HEK293 (cell line): ENCODE results near the gene NAP1L4.
A peak's percentile ranks its signal among the peaks of the same experiment; 100 is the strongest.

Source experiments
- CTCF ChIA-PET: fragments of 350-600 bp; formaldehyde crosslinking; extraction: SDS; loops from one replicate; lab custom pipeline; 2021; ENCODE audit warnings: antibody characterized with exemption; lab: Yijun Ruan, JAX
- POLR2A ChIA-PET: fragments of 300-600 bp; formaldehyde crosslinking; extraction: SDS; loops from one replicate; lab custom pipeline; 2020; ENCODE audit warnings: antibody characterized with exemption, inconsistent platforms; lab: Yijun Ruan, JAX
- H3K27ac ChIP-seq: fragments of 200-500 bp; sonication (Bioruptor generic); 2 replicates; pipeline ENCODE4 v1.5.1; 2014; ENCODE audit warnings: low read depth, low read length, control low read depth, inconsistent platforms; ENCODE audit errors: extremely low read depth
- H3K36me3 ChIP-seq, 2 experiments: fragments of 200-500 bp in 1 of 2; sonication (Bioruptor generic) in 1 of 2; 1 replicate in 1 of 2; 2 replicates in 1 of 2; pipeline ENCODE4 v1.5.1; 2014 to 2017; ENCODE audit warnings: inconsistent platforms in 2 of 2, low read length in 2 of 2; ENCODE audit not compliant: control insufficient read depth in 2 of 2, insufficient read depth in 1 of 2
- H3K4me1 ChIP-seq: fragments of 200-500 bp; sonication (Bioruptor generic); 2 replicates; pipeline ENCODE4 v1.5.1; 2014; ENCODE audit warnings: mild to moderate bottlenecking, low read length, inconsistent platforms; ENCODE audit not compliant: control insufficient read depth, insufficient read depth
- H3K4me3 ChIP-seq: 2 replicates; pipeline ENCODE4 v1.5.1; 2011; ENCODE audit warnings: low read depth, mild to moderate bottlenecking, control low read depth, low read length, moderate library complexity
- H3K9me3 ChIP-seq: fragments of 200-500 bp; sonication (Bioruptor generic); 2 replicates; pipeline ENCODE4 v1.5.1; 2014; ENCODE audit warnings: low read depth, low read length, inconsistent platforms; ENCODE audit not compliant: control insufficient read depth, insufficient read depth
- GLI4 ChIP-seq: fragments of 450-650 bp; formaldehyde crosslinking; IDR thresholded peaks from 2 replicates; pipeline ENCODE4 v1.5.1; 2016; ENCODE audit warnings: missing biosample characterization, missing genetic modification characterization
- GLIS1 ChIP-seq: fragments of 450-650 bp; formaldehyde crosslinking; IDR thresholded peaks from 2 replicates; pipeline ENCODE4 v1.5.1; 2016; ENCODE audit warnings: missing biosample characterization, missing genetic modification characterization
- GLIS2 ChIP-seq: fragments of 450-650 bp; formaldehyde crosslinking; IDR thresholded peaks from 2 replicates; pipeline ENCODE4 v1.5.1; 2016; ENCODE audit warnings: missing biosample characterization, missing genetic modification characterization
- HOXC10 ChIP-seq: sonication (generic); formaldehyde crosslinking; IDR thresholded peaks from 2 replicates; pipeline ENCODE4 v1.8.1; 2023; ENCODE audit warnings: mild to moderate bottlenecking, missing genetic modification reagents
- KLF7 ChIP-seq: fragments of 450-650 bp; formaldehyde crosslinking; IDR thresholded peaks from 2 replicates; pipeline ENCODE4 v1.5.1; 2016; ENCODE audit warnings: missing biosample characterization, missing genetic modification characterization, borderline replicate concordance
- MYNN ChIP-seq: fragments of 450-650 bp; formaldehyde crosslinking; IDR thresholded peaks from 2 replicates; pipeline ENCODE4 v1.5.1; 2016; ENCODE audit warnings: missing biosample characterization, missing genetic modification characterization, borderline replicate concordance
- PRDM1 ChIP-seq: fragments of 450-650 bp; formaldehyde crosslinking; IDR thresholded peaks from 2 replicates; pipeline ENCODE4; 2016; ENCODE audit warnings: missing biosample characterization, missing genetic modification characterization
- SP7 ChIP-seq: fragments of 450-650 bp; formaldehyde crosslinking; IDR thresholded peaks from 2 replicates; pipeline ENCODE4 v1.5.1; 2016; ENCODE audit warnings: missing biosample characterization, missing genetic modification characterization
- ZBTB26 ChIP-seq: fragments of 450-650 bp; formaldehyde crosslinking; optimal IDR thresholded peaks from 2 replicates; pipeline ENCODE3; 2016; ENCODE audit warnings: missing biosample characterization, mild to moderate bottlenecking, missing genetic modification characterization
- ZBTB8A ChIP-seq: fragments of 450-650 bp; formaldehyde crosslinking; IDR thresholded peaks from 2 replicates; pipeline ENCODE4 v1.5.1; 2016; ENCODE audit warnings: missing biosample characterization, missing genetic modification characterization
- ZIC2 ChIP-seq: fragments of 450-650 bp; formaldehyde crosslinking; IDR thresholded peaks from 2 replicates; pipeline ENCODE4 v1.5.1; 2016; ENCODE audit warnings: missing biosample characterization, missing genetic modification characterization
- ZNF2 ChIP-seq: fragments of 450-650 bp; formaldehyde crosslinking; IDR thresholded peaks from 2 replicates; pipeline ENCODE4 v1.5.1; 2016; ENCODE audit warnings: missing biosample characterization, missing genetic modification characterization
- ZNF221 ChIP-seq: fragments of 450-650 bp; formaldehyde crosslinking; IDR thresholded peaks from 2 replicates; pipeline ENCODE4 v1.5.1; 2017; ENCODE audit warnings: missing biosample characterization, missing genetic modification characterization, borderline replicate concordance
- ZNF544 ChIP-seq: fragments of 450-650 bp; formaldehyde crosslinking; IDR thresholded peaks from 2 replicates; pipeline ENCODE4 v1.5.0; 2017; ENCODE audit warnings: missing biosample characterization, missing genetic modification characterization
- ZNF585B ChIP-seq: fragments of 450-650 bp; formaldehyde crosslinking; IDR thresholded peaks from 2 replicates; pipeline ENCODE4 v1.5.1; 2016; ENCODE audit warnings: missing biosample characterization, missing genetic modification characterization
- ZNF600 ChIP-seq: fragments of 450-650 bp; formaldehyde crosslinking; IDR thresholded peaks from 2 replicates; pipeline ENCODE4 v1.5.1; 2016; ENCODE audit warnings: missing biosample characterization, missing genetic modification characterization
- ZNF701 ChIP-seq: fragments of 450-650 bp; formaldehyde crosslinking; IDR thresholded peaks from 2 replicates; pipeline ENCODE4 v1.5.1; 2016; ENCODE audit warnings: missing biosample characterization, missing genetic modification characterization
- ZNF830 ChIP-seq: fragments of 450-650 bp; IDR thresholded peaks from 2 replicates; pipeline ENCODE4 v1.5.0; 2018; ENCODE audit warnings: missing biosample characterization, missing genetic modification characterization, low read depth, mild to moderate bottlenecking, moderate library complexity
- ZSCAN4 ChIP-seq: fragments of 450-650 bp; formaldehyde crosslinking; IDR thresholded peaks from 2 replicates; pipeline ENCODE4 v1.5.1; 2017; ENCODE audit warnings: missing biosample characterization, missing genetic modification characterization
- TF ChIP-seq, protein P1 (sequence below): fragments of 450-650 bp; formaldehyde crosslinking; IDR thresholded peaks from 2 replicates; pipeline ENCODE4 v1.5.1; 2017; ENCODE audit warnings: missing biosample characterization, missing genetic modification characterization
- TF ChIP-seq, protein P2 (sequence below): fragments of 450-650 bp; formaldehyde crosslinking; IDR thresholded peaks from 2 replicates; pipeline ENCODE4 v1.5.1; 2016; ENCODE audit warnings: missing biosample characterization, missing genetic modification characterization
- TF ChIP-seq, protein P3 (sequence below): fragments of 450-650 bp; formaldehyde crosslinking; IDR thresholded peaks from 2 replicates; pipeline ENCODE4 v1.5.1; 2016; ENCODE audit warnings: missing biosample characterization, missing genetic modification characterization

The NAP1L4 gene

GRCh38 chr11:2931771-2932738 lies 60.1 kb downstream of the NAP1L4 start:
- Histone ChIP-seq H3K36me3 (no peaks in the 10 kb centered on the region), H3K4me3 (no peak overlapping the region), H3K9me3 (no peaks in the 10 kb centered on the region), H3K27ac (no peak overlapping the region), H3K4me1 (no peaks in the 10 kb centered on the region)
- TF ChIP-seq ZIC2 (tag by site-specific recombination), result peak; percentile 65
- no peak for TF ChIP-seq MYNN (tag by site-specific recombination)
- no peak for TF ChIP-seq ZNF221
- TF ChIP-seq GLIS2 (tag by site-specific recombination), result peak; percentile 50; the same call in 1 of the 2 replicates
- no peak for TF ChIP-seq ZNF830 (tag by site-specific recombination)
- no peak for TF ChIP-seq ZBTB26 (tag by site-specific recombination)
- 0 out of 2 replicates have a peak, but pooled peaks have one; percentile 19 for TF ChIP-seq ZSCAN4 (tag by site-specific recombination)
- TF ChIP-seq GLIS1 (tag by site-specific recombination), result peak; percentile 96
- CTCF ChIA-PET, result interaction anchor here (0.7 to 1.6 kb wide), 3 partner anchors 12 to 684 kb away, joined by 3 to 8 read pairs (median 3); no protein-coding TSS in a partner anchor
- POLR2A ChIA-PET, result no interaction called here

DNA sequence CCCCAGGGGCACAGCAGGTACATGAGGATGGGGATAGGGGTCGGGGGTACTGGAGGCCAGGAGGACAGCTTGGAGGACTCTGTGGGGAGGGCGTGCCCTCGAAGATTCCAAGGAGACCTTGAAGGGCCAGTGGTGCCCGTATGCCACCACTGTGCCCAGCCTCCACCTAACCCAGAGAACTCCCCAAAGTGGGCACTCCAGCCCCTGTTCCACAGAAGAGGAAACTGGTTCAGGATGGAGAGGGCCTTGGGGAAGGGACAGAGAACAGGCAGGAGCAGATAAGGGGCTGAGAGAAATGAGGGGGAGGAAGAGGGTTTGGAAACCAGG lies 60.7 kb downstream of the NAP1L4 start:
- H3K9me3 ChIP-seq, result no peaks in the 10 kb centered on the region
- H3K4me1 ChIP-seq, result no peaks in the 10 kb centered on the region
- H3K27ac ChIP-seq, result no peak overlapping the region
- ChIA-PET POLR2A (no interaction called here), CTCF (interaction anchor here (0.7 to 1.6 kb wide), 2 partner anchors 13 to 160 kb away, joined by 3 to 8 read pairs; no protein-coding TSS in a partner anchor)
- no peaks in the 10 kb centered on the region for H3K36me3 ChIP-seq
- no peak overlapping the region for H3K4me3 ChIP-seq
- peak; percentile 48 for TF ChIP-seq ZBTB8A (tag by site-specific recombination)
- TF ChIP-seq MYNN (tag by site-specific recombination), result no peak

DNA sequence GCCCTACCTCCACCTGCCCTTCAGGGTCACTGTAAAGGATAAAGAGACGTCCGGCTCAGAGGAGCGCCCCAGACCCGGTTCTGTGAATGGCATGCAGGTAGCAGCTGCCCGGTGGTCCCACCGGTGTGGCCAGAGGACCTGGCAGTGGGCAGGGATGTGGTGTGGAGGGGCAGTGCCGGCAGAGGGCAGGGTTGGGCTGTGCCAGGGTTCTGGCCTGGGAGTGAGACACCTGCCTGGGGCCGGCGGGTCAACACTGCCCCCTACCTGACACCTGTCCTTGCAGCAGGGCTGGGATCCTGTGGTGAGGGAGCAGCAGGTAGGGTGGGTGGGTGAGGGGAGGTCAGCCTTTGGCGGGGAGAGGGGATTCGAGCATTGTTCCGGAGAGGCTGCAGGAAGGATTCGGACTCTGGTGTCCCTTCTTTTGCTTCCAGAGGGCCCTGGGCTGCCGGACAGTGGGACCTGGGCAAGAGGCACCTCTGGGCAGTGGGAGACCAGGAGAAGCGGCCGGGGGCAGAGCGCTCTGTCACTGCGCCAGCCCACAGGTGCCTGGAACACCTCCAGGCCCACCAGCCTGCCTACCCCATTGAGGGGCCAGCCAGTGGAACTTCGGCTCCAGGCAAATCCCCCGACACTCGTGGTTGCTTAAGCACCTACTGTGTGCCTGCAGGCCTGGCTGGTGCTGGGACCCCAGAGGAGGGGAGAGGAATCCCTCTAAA lies 61.3 kb downstream of the NAP1L4 start:
- H3K9me3 ChIP-seq, result no peaks in the 10 kb centered on the region
- H3K4me3 ChIP-seq, result peak overlapping the region; percentile 2; the same call in 1 of the 2 replicates
- H3K4me1 ChIP-seq, result no peaks in the 10 kb centered on the region
- no peak overlapping the region for H3K27ac ChIP-seq
- CTCF ChIA-PET, result interaction anchor here (0.6 to 3.7 kb wide), 16 partner anchors 11 to 398 kb away, joined by 3 to 25 read pairs (median 8); no protein-coding TSS in a partner anchor
- H3K36me3 ChIP-seq, result no peaks in the 10 kb centered on the region
- POLR2A ChIA-PET, result interaction anchor here (1.6 to 2.3 kb wide), 4 partner anchors 38 to 397 kb away, joined by 3 to 22 read pairs (median 13); partner anchors contain the start of gene NAP1L4
- TF ChIP-seq, protein P1, sequence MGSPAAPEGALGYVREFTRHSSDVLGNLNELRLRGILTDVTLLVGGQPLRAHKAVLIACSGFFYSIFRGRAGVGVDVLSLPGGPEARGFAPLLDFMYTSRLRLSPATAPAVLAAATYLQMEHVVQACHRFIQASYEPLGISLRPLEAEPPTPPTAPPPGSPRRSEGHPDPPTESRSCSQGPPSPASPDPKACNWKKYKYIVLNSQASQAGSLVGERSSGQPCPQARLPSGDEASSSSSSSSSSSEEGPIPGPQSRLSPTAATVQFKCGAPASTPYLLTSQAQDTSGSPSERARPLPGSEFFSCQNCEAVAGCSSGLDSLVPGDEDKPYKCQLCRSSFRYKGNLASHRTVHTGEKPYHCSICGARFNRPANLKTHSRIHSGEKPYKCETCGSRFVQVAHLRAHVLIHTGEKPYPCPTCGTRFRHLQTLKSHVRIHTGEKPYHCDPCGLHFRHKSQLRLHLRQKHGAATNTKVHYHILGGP, result no peak
- no peak for TF ChIP-seq PRDM1 (tag by site-specific recombination)
- TF ChIP-seq HOXC10 (CRISPR knock-in tag), result no peak
- no peak for TF ChIP-seq ZNF544
- no peak for TF ChIP-seq GLI4 (tag by site-specific recombination)
- TF ChIP-seq ZNF585B (tag by site-specific recombination), result no peak
- no peak for TF ChIP-seq ZNF701 (tag by site-specific recombination)
- no peak for TF ChIP-seq KLF7 (tag by site-specific recombination)
- TF ChIP-seq, protein P2, sequence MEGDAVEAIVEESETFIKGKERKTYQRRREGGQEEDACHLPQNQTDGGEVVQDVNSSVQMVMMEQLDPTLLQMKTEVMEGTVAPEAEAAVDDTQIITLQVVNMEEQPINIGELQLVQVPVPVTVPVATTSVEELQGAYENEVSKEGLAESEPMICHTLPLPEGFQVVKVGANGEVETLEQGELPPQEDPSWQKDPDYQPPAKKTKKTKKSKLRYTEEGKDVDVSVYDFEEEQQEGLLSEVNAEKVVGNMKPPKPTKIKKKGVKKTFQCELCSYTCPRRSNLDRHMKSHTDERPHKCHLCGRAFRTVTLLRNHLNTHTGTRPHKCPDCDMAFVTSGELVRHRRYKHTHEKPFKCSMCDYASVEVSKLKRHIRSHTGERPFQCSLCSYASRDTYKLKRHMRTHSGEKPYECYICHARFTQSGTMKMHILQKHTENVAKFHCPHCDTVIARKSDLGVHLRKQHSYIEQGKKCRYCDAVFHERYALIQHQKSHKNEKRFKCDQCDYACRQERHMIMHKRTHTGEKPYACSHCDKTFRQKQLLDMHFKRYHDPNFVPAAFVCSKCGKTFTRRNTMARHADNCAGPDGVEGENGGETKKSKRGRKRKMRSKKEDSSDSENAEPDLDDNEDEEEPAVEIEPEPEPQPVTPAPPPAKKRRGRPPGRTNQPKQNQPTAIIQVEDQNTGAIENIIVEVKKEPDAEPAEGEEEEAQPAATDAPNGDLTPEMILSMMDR, result peak; percentile 78
- peak; percentile 83 for TF ChIP-seq ZNF2 (tag by site-specific recombination)
- TF ChIP-seq SP7 (tag by site-specific recombination), result no peak
- TF ChIP-seq ZNF600 (tag by site-specific recombination), result peak; percentile 28; the same call in 1 of the 2 replicates
- TF ChIP-seq, protein P3, sequence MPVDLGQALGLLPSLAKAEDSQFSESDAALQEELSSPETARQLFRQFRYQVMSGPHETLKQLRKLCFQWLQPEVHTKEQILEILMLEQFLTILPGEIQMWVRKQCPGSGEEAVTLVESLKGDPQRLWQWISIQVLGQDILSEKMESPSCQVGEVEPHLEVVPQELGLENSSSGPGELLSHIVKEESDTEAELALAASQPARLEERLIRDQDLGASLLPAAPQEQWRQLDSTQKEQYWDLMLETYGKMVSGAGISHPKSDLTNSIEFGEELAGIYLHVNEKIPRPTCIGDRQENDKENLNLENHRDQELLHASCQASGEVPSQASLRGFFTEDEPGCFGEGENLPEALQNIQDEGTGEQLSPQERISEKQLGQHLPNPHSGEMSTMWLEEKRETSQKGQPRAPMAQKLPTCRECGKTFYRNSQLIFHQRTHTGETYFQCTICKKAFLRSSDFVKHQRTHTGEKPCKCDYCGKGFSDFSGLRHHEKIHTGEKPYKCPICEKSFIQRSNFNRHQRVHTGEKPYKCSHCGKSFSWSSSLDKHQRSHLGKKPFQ (tag by site-specific recombination), result no peak
